Kidney (tissue), 14 donors: Measurements from ENCODE around the gene FXYD1. TPM values are rescaled to one million over a fixed set of nuclear protein-coding genes. Genes with fewer than 3 reads are reported as not detected.

Source experiments
- DNase-seq, 5 donors: peaks; one replicate each; pipeline ENCODE4 v3.0.0-alpha.2; 2013 to 2020
- FAIRE-seq: peaks from 2 replicates; lab custom pipeline; 2012; peaks lifted over from hg19 to GRCh38; lab: Jason Lieb, UNC
- H3K27ac ChIP-seq, 2 donors: one replicate each; pipeline ENCODE4 v1.7.0; 2013; ENCODE audit warnings: low read depth in 2 of 2, low read length in 2 of 2, inconsistent platforms in 1 of 2
- H3K27me3 ChIP-seq: one replicate; pipeline ENCODE4 v1.7.1; 2013; ENCODE audit warnings: low read length, inconsistent platforms; ENCODE audit not compliant: control insufficient read depth, insufficient read depth
- H3K36me3 ChIP-seq, 3 donors: one replicate each; pipeline versions ENCODE4 v1.7.0 to v1.7.1; 2013; ENCODE audit warnings: low read length in 3 of 3, control low read depth in 1 of 3, inconsistent platforms in 1 of 3; ENCODE audit not compliant: insufficient read depth in 3 of 3, control insufficient read depth in 2 of 3
- H3K4me1 ChIP-seq, 3 donors: one replicate each; pipeline versions ENCODE4 v1.7.0 to v1.7.1; 2013; ENCODE audit warnings: low read length in 3 of 3, inconsistent platforms in 1 of 3, low read depth in 1 of 3; ENCODE audit not compliant: control insufficient read depth in 2 of 3, insufficient read depth in 2 of 3
- H3K4me3 ChIP-seq, 3 donors: one replicate each; pipeline versions ENCODE4 v1.7.0 to v1.8.1; 2013; ENCODE audit warnings: low read length in 3 of 3, control low read depth in 1 of 3, inconsistent platforms in 1 of 3
- H3K9ac ChIP-seq, 3 donors: one replicate each; pipeline versions ENCODE4 v1.7.0 to v1.7.1; 2013; ENCODE audit warnings: low read length in 3 of 3, control low read depth in 1 of 3, inconsistent platforms in 1 of 3
- H3K9me3 ChIP-seq, 3 donors: one replicate each; pipeline versions ENCODE4 v1.7.0 to v1.7.1; 2013; ENCODE audit warnings: low read length in 3 of 3, control low read depth in 1 of 3, inconsistent platforms in 1 of 3; ENCODE audit not compliant: control insufficient read depth in 2 of 3, insufficient read depth in 1 of 3
- CTCF ChIP-seq: IDR thresholded peaks from 3 replicates; pipeline ENCODE4 v1.5.1; 2012; ENCODE audit warnings: mild to moderate bottlenecking, moderate library complexity, borderline replicate concordance; ENCODE audit not compliant: insufficient read depth; ENCODE audit errors: extremely low read depth
- intact Hi-C: fragments of 100-400 bp; cut with DNase I; formaldehyde crosslinking; loops from one replicate; pipeline ENCODE4 v1.11.1; 2022
- polyA plus RNA-seq: library from polyadenylated mRNA; stranded (reverse); fragments of 350-450 nt; fragmentation: Illumina TruSeq; extraction: RNeasy Lipid Tissue Mini Kit (QIAGEN cat#74804); gene quantifications from one replicate; pipeline ENCODE4 v1.2.3, GENCODE V29; 2014; ENCODE audit warnings: low read depth, low replicate concordance; ENCODE audit not compliant: insufficient read depth
- total RNA-seq: library from RNA; stranded (reverse); fragmentation: NEBNext Ultra II Directional; extraction: Animal tissue kit (Norgen Biotek cat#: 25700); gene quantifications from one replicate; pipeline ENCODE4 v1.2.1, GENCODE V29; 2021
- donor health status: control.
- donor health status: control.
- donor health status: control.
- donor health status: control.
- donor health status: control.
- donor health status: DM: yes; HTN: yes; CAD: no.
- donor health status: Normal renal cell carcinoma (clear cell type).

The FXYD1 gene
- total and polyA plus RNA-seq, 2 donors from 2014 or later, result 31.8 to 39.0 TPM

- H3K9ac ChIP-seq, result no peak overlapping the region
- intact Hi-C loops, result no loop called here
- H3K36me3 ChIP-seq, result no peaks in the 10 kb centered on the region
These were observed 22.8 kb downstream of the FXYD1 start for GRCh38 chr19:35161434-35161743.

GRCh38 chr19:35162471-35163326 is 24.1 kb downstream of the FXYD1 start:
- intact Hi-C loops, result no loop called here
- no peak overlapping the region for H3K27ac ChIP-seq
- no peaks in the 10 kb centered on the region for H3K27me3 ChIP-seq
- H3K36me3 ChIP-seq, result no peaks in the 10 kb centered on the region
- DNase-seq (no peak), FAIRE-seq (no peak)
- peaks cover 0 to 23% (median 0%) of the 10 kb centered on the region in 3 donors for H3K9me3 ChIP-seq
- no peak overlapping the region for H3K4me3 ChIP-seq
- no peak overlapping the region for H3K9ac ChIP-seq
- H3K4me1 ChIP-seq, result no peaks in the 10 kb centered on the region
- no peak for TF ChIP-seq CTCF

More at GRCh38 chr19:35161434-35161743, 22.8 kb downstream of the FXYD1 start:
- no peaks in the 10 kb centered on the region for H3K27me3 ChIP-seq
- no peak overlapping the region for H3K27ac ChIP-seq
- H3K4me1 ChIP-seq, result no peaks in the 10 kb centered on the region
- FAIRE-seq (no peak), DNase-seq (no peak)
- H3K4me3 ChIP-seq, result no peak overlapping the region
- H3K9me3 ChIP-seq, result peaks cover 0 to 21% (median 0%) of the 10 kb centered on the region in 3 donors
- no peak for TF ChIP-seq CTCF

- Histone ChIP-seq H3K4me1 (no peaks in the 10 kb centered on the region), H3K27me3 (no peaks in the 10 kb centered on the region), H3K4me3 (no peak overlapping the region), H3K9ac (no peak overlapping the region), H3K36me3 (no peaks in the 10 kb centered on the region), H3K9me3 (peaks cover 0 to 23% (median 0%) of the 10 kb centered on the region in 3 donors), H3K27ac (no peak overlapping the region)
- no peak for TF ChIP-seq CTCF
- FAIRE-seq, result no peak
- DNase-seq, result no peak
- intact Hi-C loops, result no loop called here
These were observed 25.8 kb downstream of the FXYD1 start for GRCh38 chr19:35164418-35164817.
